Measurements from ENCODE around the gene RPL10A.

GRCh38 chr6:35441642-35442041 is 26.6 kb upstream of the RPL10A start:
- TF ChIP-seq CTCF (optimal IDR thresholded peaks at IDR 0.05 in 1 of 3, IDR thresholded peaks at IDR 0.05 in 1 of 3, conservative IDR thresholded peaks at IDR 0.05 in 1 of 3; ENCODE audit: extremely low read depth in 1 of 3, insufficient read depth in 2 of 3, low read length in 3 of 3) (no peak), EZH2 (IDR thresholded peaks at IDR 0.05; ENCODE audit: low read length) (no peak)
